ENCODE measurements around the gene KRTAP4-16. TPM values are rescaled to one million over a fixed set of nuclear protein-coding genes. Genes with fewer than 3 reads are reported as not detected.
"Not testable (repeated sequence)": the region's sequence is repeated elsewhere in the genome, so short reads cannot be mapped to it uniquely, and the experiment has no call there.

KRTAP4-16 gene
- total RNA-seq, 1 experiment from 2014 or later, result not detected

GRCh38 chr17:41103896-41104295, 1.9 kb upstream of the KRTAP4-16 start:
- no peak overlapping the region for H3K27ac Mint-ChIP-seq
- Histone ChIP-seq H4K91ac (ENCODE audit: insufficient read length, low read depth, low read length) (no peak overlapping the region), H2BK12ac (ENCODE audit: insufficient read length, low read depth, low read length) (no peak overlapping the region), H2BK15ac (ENCODE audit: low read depth, low read length) (no peak overlapping the region), H4K5ac (ENCODE audit: insufficient read length, low read depth, low read length) (no peak overlapping the region), H3K4me2 (ENCODE audit: insufficient read depth, insufficient read length, low read length) (no peak overlapping the region), H3T11ph (ENCODE audit: low read length) (no peak overlapping the region), H3K14ac (ENCODE audit: insufficient read depth, low read length) (no peak overlapping the region), H3K4ac (ENCODE audit: low read depth, low read length) (no peak overlapping the region), H3K23me2 (ENCODE audit: insufficient read length, low read depth, low read length, poor library complexity, severe bottlenecking) (no peaks in the 10 kb centered on the region), H3K56ac (ENCODE audit: insufficient read length, low read depth, low read length) (no peak overlapping the region), H4K8ac (replicated peaks; ENCODE audit: insufficient read length, low read depth, low read length) (no peak overlapping the region), H2BK120ac (ENCODE audit: low read depth, low read length, poor library complexity, severe bottlenecking) (no peak overlapping the region), H4K20me1 (ENCODE audit: control insufficient read depth, insufficient read depth, insufficient read length) (no peaks in the 10 kb centered on the region), H2AFZ (ENCODE audit: low read length) (no peak overlapping the region), H3K23ac (ENCODE audit: insufficient read length, low read depth, low read length) (no peak overlapping the region), H3K27ac (ENCODE audit: insufficient read length, low read depth, low read length) (no peak overlapping the region), H3K79me1 (ENCODE audit: insufficient read depth, low read depth, low read length, poor library complexity, severe bottlenecking) (no peaks in the 10 kb centered on the region), H2AK5ac (ENCODE audit: insufficient read length, low read length) (no peak overlapping the region), H3K18ac (ENCODE audit: insufficient read length, low read depth, low read length) (no peak overlapping the region), H3K27me3 (ENCODE audit: insufficient read depth, low read length) (no peaks in the 10 kb centered on the region), H3K9me3 (ENCODE audit: control insufficient read depth, low read depth, low read length) (no peaks in the 10 kb centered on the region), H2BK5ac (ENCODE audit: insufficient read length, low read length) (no peak overlapping the region), H3K79me2 (ENCODE audit: insufficient read depth, low read length) (no peaks in the 10 kb centered on the region), H2BK20ac (ENCODE audit: low read depth, low read length, poor library complexity, severe bottlenecking) (no peak overlapping the region), H3K4me1 (ENCODE audit: insufficient read depth, low read length) (peaks cover 6% of the 10 kb centered on the region; the same call in 1 of the 2 replicates), H3K9ac (ENCODE audit: extremely low read depth, insufficient read length, low read length) (no peak overlapping the region)
- no peak for DNase-seq
- H3K4me1 Mint-ChIP-seq, result peaks cover 52% of the 10 kb centered on the region in 2 experiments
- peaks cover 4% of the 10 kb centered on the region in 3 experiments; a peak in 5 of 7 replicates for H3K36me3 Mint-ChIP-seq (ENCODE audit: insufficient read depth in 1 of 3, low read depth in 3 of 3)
- no peak for TF ChIP-seq CTCF (conservative IDR thresholded peaks at IDR 0.05)
- H3K9me3 Mint-ChIP-seq, result peaks cover 3 to 5% of the 10 kb centered on the region in 2 experiments; a peak in 4 of 5 replicates
- H3K27me3 Mint-ChIP-seq (ENCODE audit: low read depth), result peaks cover 1% of the 10 kb centered on the region; the same call in 1 of the 2 replicates
- no CpG with 5 or more reads among the region's 1 CpG for WGBS (ENCODE audit: extremely low coverage, insufficient read length, low lambda C conversion rate)
- H3K4me3 Mint-ChIP-seq, result no peak overlapping the region

GRCh38 chr17:41099682-41100480, 2.1 kb downstream of the KRTAP4-16 start:
- H3K27ac Mint-ChIP-seq; H3K14ac ChIP-seq (ENCODE audit: insufficient read depth, low read length); H3K36me3 Mint-ChIP-seq (ENCODE audit: insufficient read depth in 1 of 3, low read depth in 3 of 3); H3K4ac ChIP-seq (ENCODE audit: low read depth, low read length); H3K27me3 ChIP-seq (ENCODE audit: insufficient read depth, low read length); H4K20me1 ChIP-seq (ENCODE audit: control insufficient read depth, insufficient read depth, insufficient read length); H2BK15ac ChIP-seq (ENCODE audit: low read depth, low read length); H4K5ac ChIP-seq (ENCODE audit: insufficient read length, low read depth, low read length); H3K4me2 ChIP-seq (ENCODE audit: insufficient read depth, insufficient read length, low read length); H3K18ac ChIP-seq (ENCODE audit: insufficient read length, low read depth, low read length); H2BK5ac ChIP-seq (ENCODE audit: insufficient read length, low read length); H3K4me3 Mint-ChIP-seq; H3T11ph ChIP-seq (ENCODE audit: low read length); H3K4me1 ChIP-seq (ENCODE audit: insufficient read depth, low read length); H4K91ac ChIP-seq (ENCODE audit: insufficient read length, low read depth, low read length); H3K56ac ChIP-seq (ENCODE audit: insufficient read length, low read depth, low read length); H3K9me3 ChIP-seq (ENCODE audit: control insufficient read depth, low read depth, low read length); H2BK12ac ChIP-seq (ENCODE audit: insufficient read length, low read depth, low read length); H3K27ac ChIP-seq (ENCODE audit: insufficient read length, low read depth, low read length); H3K23me2 ChIP-seq (ENCODE audit: insufficient read length, low read depth, low read length, poor library complexity, severe bottlenecking); H2BK120ac ChIP-seq (ENCODE audit: low read depth, low read length, poor library complexity, severe bottlenecking); H3K23ac ChIP-seq (ENCODE audit: insufficient read length, low read depth, low read length); H3K79me2 ChIP-seq (ENCODE audit: insufficient read depth, low read length); H3K79me1 ChIP-seq (ENCODE audit: insufficient read depth, low read depth, low read length, poor library complexity, severe bottlenecking); DNase-seq; H2AFZ ChIP-seq (ENCODE audit: low read length); H2AK5ac ChIP-seq (ENCODE audit: insufficient read length, low read length); H4K8ac ChIP-seq (replicated peaks; ENCODE audit: insufficient read length, low read depth, low read length); H2BK20ac ChIP-seq (ENCODE audit: low read depth, low read length, poor library complexity, severe bottlenecking); H3K9me3 Mint-ChIP-seq; H3K9ac ChIP-seq (ENCODE audit: extremely low read depth, insufficient read length, low read length); H3K27me3 Mint-ChIP-seq (ENCODE audit: low read depth): not testable (repeated sequence)
- no CpG with 5 or more reads among the region's 7 CpGs for WGBS (ENCODE audit: extremely low coverage, insufficient read length, low lambda C conversion rate)
- peaks cover 34 to 38% of the 10 kb centered on the region in 2 experiments for H3K4me1 Mint-ChIP-seq
